Endothelial cell of umbilical vein (primary cell): ENCODE data around the gene TRAPPC3. TPM values are rescaled to one million over a fixed set of nuclear protein-coding genes. Genes with fewer than 3 reads are reported as not detected.

Source experiments
- BruUV-seq: library from RNA; stranded (reverse); fragments of 400-500 nt; replicated peaks from 2 replicates; lab custom pipeline; 2021; lab: Mats Ljungman, UMichigan
- CTCF ChIA-PET: fragments of 300-600, 350-600 bp; sonication (Branson Sonifier 250); formaldehyde crosslinking; loops from one replicate; lab custom pipeline; 2021; ENCODE audit warnings: antibody characterized with exemption, inconsistent platforms; lab: Charles Lee
- POLR2A ChIA-PET: fragments of 300-600, 350-600 bp; sonication (Branson Sonifier 250); formaldehyde crosslinking; loops from one replicate; lab custom pipeline; 2021; ENCODE audit warnings: antibody characterized with exemption, inconsistent platforms; lab: Charles Lee
- DNase-seq: peaks from one replicate; pipeline ENCODE4 v3.0.0-alpha.2; 2011; ENCODE audit warnings: low read depth, low spot score
- FAIRE-seq: peaks from 2 replicates; lab custom pipeline; 2011; peaks lifted over from hg19 to GRCh38; lab: Jason Lieb, UNC
- H2AFZ ChIP-seq: 2 replicates; pipeline ENCODE4 v1.6.0; 2012; ENCODE audit warnings: low read depth, low read length, control low read depth, inconsistent platforms
- H3K27ac ChIP-seq: 2 replicates; pipeline ENCODE4 v1.5.1; 2011; ENCODE audit warnings: low read depth, mild to moderate bottlenecking, control low read depth, low read length, moderate library complexity; ENCODE audit not compliant: insufficient read depth
- H3K27me3 ChIP-seq, 2 experiments: 2 replicates each; pipeline versions ENCODE4 v1.6.0 to v1.6.1; 2011; ENCODE audit warnings: low read length in 2 of 2, mixed read lengths in 1 of 2; ENCODE audit not compliant: control insufficient read depth in 2 of 2, insufficient read depth in 2 of 2
- H3K36me3 ChIP-seq, 2 experiments: 2 replicates in 1 of 2; 3 replicates in 1 of 2; pipeline ENCODE4 v1.5.1; 2011; ENCODE audit warnings: low read length in 2 of 2, mild to moderate bottlenecking in 1 of 2, moderate library complexity in 1 of 2; ENCODE audit not compliant: control insufficient read depth in 2 of 2, insufficient read depth in 2 of 2; ENCODE audit errors: extremely low read depth in 1 of 2
- H3K4me1 ChIP-seq: 3 replicates; pipeline ENCODE4 v1.5.1; 2011; ENCODE audit warnings: mild to moderate bottlenecking, low read length; ENCODE audit not compliant: control insufficient read depth, insufficient read depth; ENCODE audit errors: extremely low read depth
- H3K4me2 ChIP-seq: 2 replicates; pipeline ENCODE4 v1.6.1; 2011; ENCODE audit warnings: low read length, control low read depth, mixed read lengths; ENCODE audit not compliant: insufficient read depth
- H3K4me3 ChIP-seq, 3 experiments: fragments of 200-600 bp in 1 of 3; sonication (generic), shearing (Covaris generic) in 1 of 3; replicated peaks in 1 of 3; 2 replicates each; pipeline ENCODE4 v1.5.1; 2011 to 2016; ENCODE audit warnings: control low read depth in 3 of 3, low read length in 3 of 3, mild to moderate bottlenecking in 2 of 3, inconsistent platforms in 1 of 3, low read depth in 1 of 3, moderate library complexity in 1 of 3; ENCODE audit not compliant: insufficient read depth in 1 of 3
- H3K79me2 ChIP-seq: 2 replicates; pipeline ENCODE4 v1.6.0; 2012; ENCODE audit warnings: low read length, inconsistent platforms; ENCODE audit not compliant: control insufficient read depth, insufficient read depth
- H3K9ac ChIP-seq: replicated peaks from 2 replicates; pipeline ENCODE3; 2011; ENCODE audit warnings: low read length, control low read depth; ENCODE audit not compliant: insufficient read depth; ENCODE audit errors: extremely low read depth
- H3K9me1 ChIP-seq: replicated peaks from 3 replicates; pipeline ENCODE4 v1.6.0; 2011; ENCODE audit warnings: mild to moderate bottlenecking, low read length; ENCODE audit not compliant: control insufficient read depth, insufficient read depth; ENCODE audit errors: extremely low read depth
- H3K9me3 ChIP-seq: replicated peaks from 2 replicates; pipeline ENCODE4 v1.5.1; 2012; ENCODE audit warnings: low read length, inconsistent platforms; ENCODE audit not compliant: control insufficient read depth, insufficient read depth
- H4K20me1 ChIP-seq: replicated peaks from 2 replicates; pipeline ENCODE3; 2011; ENCODE audit warnings: mild to moderate bottlenecking, low read length; ENCODE audit not compliant: control insufficient read depth, insufficient read depth; ENCODE audit errors: extremely low read depth
- EZH2 ChIP-seq: IDR thresholded peaks from 2 replicates; pipeline ENCODE4 v1.6.1; 2012; ENCODE audit warnings: borderline replicate concordance, low read depth, mild to moderate bottlenecking, moderate library complexity, low read length, inconsistent platforms; ENCODE audit not compliant: severe bottlenecking
- FOS ChIP-seq: IDR thresholded peaks from 2 replicates; pipeline ENCODE4 v1.6.1; 2011; ENCODE audit warnings: mild to moderate bottlenecking, low read length, moderate library complexity, borderline replicate concordance; ENCODE audit not compliant: insufficient read depth
- GATA2 ChIP-seq: IDR thresholded peaks from 2 replicates; pipeline ENCODE4 v1.7.0; 2011; ENCODE audit warnings: low read depth, mild to moderate bottlenecking, moderate library complexity, mixed read lengths, low read length; ENCODE audit not compliant: insufficient read length, insufficient read depth
- JUN ChIP-seq: IDR thresholded peaks from 2 replicates; pipeline ENCODE4 v1.6.1; 2011; ENCODE audit warnings: borderline replicate concordance, low read depth; ENCODE audit not compliant: insufficient read length, insufficient read depth
- MYC ChIP-seq: IDR thresholded peaks from one replicate; pipeline ENCODE4 v1.6.1; 2011; ENCODE audit warnings: mild to moderate bottlenecking, low read depth, low read length
- POLR2AphosphoS5 ChIP-seq: IDR thresholded peaks from 2 replicates; pipeline ENCODE4 v1.6.1; 2012; ENCODE audit warnings: low read depth, mild to moderate bottlenecking, control low read depth, low read length, moderate library complexity; ENCODE audit not compliant: insufficient read depth
- dilution Hi-C: fragments of 300-500 bp; cut with MboI; formaldehyde crosslinking; loops from one replicate; pipeline ENCODE4 v1.15.0; 2019; ENCODE audit warnings: low sequenced_read_pairs; ENCODE audit not compliant: extremely low pct_ligation_motif_present
- intact Hi-C: fragments of 100-400 bp; cut with micrococcal nuclease; formaldehyde crosslinking; loops from one replicate; pipeline ENCODE4 v1.10.0; 2022
- polyA plus RNA-seq, 4 experiments: library from polyadenylated mRNA; depleted of rRNA in 3 of 4; stranded (reverse) in 3 of 4; unstranded in 1 of 4; fragments of >200 nt; gene quantifications; 2 replicates each; pipeline versions ENCODE4 v1.2.1 to v1.2.3, GENCODE V29; 2011 to 2012; ENCODE audit warnings: missing spikeins in 1 of 4
- total RNA-seq: library from RNA; stranded (reverse); gene quantifications from 2 replicates; pipeline ENCODE4 v1.2.3, GENCODE V29; 2021
- TF ChIP-seq, protein P1 (sequence below), 2 donors: IDR thresholded peaks; 1 replicate in 1 of 2; 2 replicates in 1 of 2; pipeline ENCODE4 v1.5.1; 2011; ENCODE audit warnings: low read length in 2 of 2, mild to moderate bottlenecking in 2 of 2, moderate library complexity in 2 of 2, control low read depth in 1 of 2, inconsistent platforms in 1 of 2, low read depth in 1 of 2; ENCODE audit not compliant: insufficient read depth in 1 of 2; ENCODE audit errors: extremely low read depth in 1 of 2

TRAPPC3 gene
- total and polyA plus RNA-seq, 2 donors (not counting 3 experiments of a cell fraction or from before 2014, with no cell fraction given): 93.4 to 125 TPM

DNA sequence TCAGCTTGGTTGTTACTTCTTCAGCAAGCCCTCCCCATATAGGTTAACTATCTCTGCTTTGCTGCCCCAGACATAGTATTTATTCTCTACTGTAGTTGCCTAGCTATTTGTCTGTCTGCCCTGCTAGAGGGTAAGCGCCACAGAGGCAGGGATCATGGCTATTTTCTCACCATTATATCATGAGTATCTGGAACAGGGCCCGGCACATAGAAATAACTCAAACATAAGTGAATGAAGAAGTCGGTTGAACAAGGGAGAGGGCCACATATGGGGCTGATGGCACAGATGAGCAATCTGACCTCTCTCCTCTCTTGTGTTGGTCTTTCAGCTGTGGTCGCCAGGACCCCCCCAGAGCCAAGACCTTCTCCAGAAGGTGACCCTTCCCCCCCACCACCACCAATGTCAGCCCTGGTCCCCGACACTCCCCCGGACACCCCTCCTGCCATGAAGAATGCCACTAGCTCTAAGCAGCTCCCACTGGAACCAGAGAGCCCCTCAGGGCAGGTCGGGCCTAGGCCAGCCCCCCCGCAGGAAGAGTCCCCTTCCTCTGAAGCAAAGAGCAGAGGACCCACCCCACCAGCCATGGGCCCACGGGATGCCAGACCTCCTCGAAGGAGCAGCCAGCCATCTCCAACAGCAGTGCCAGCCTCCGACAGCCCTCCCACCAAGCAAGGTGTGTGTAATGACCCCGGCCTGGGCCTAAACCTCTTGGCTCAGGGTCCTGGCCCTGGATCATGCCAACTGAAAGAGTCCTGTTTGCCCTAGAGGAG lies 21.5 kb upstream of the TRAPPC3 start:
- Histone ChIP-seq H2AFZ (no peak overlapping the region), H4K20me1 (peaks cover 4% of the 10 kb centered on the region), H3K79me2 (peaks cover 80% of the 10 kb centered on the region), H3K9me3 (no peaks in the 10 kb centered on the region), H3K4me3 (no peak overlapping the region), H3K36me3 (peaks cover 30 to 57% of the 10 kb centered on the region in 2 experiments), H3K4me2 (no peak overlapping the region), H3K9me1 (no peaks in the 10 kb centered on the region), H3K9ac (no peak overlapping the region), H3K27ac (no peak overlapping the region), H3K27me3 (no peaks in the 10 kb centered on the region), H3K4me1 (peaks cover 19% of the 10 kb centered on the region)
- intact Hi-C loops (no loop called here), dilution Hi-C loops (no loop called here)
- TSS peak; percentile 13 for BruUV-seq
- FAIRE-seq (no peak), DNase-seq (no peak)
- TF ChIP-seq GATA2: no peak
- TF ChIP-seq JUN: no peak
- TF ChIP-seq FOS: no peak
- TF ChIP-seq, protein P1, sequence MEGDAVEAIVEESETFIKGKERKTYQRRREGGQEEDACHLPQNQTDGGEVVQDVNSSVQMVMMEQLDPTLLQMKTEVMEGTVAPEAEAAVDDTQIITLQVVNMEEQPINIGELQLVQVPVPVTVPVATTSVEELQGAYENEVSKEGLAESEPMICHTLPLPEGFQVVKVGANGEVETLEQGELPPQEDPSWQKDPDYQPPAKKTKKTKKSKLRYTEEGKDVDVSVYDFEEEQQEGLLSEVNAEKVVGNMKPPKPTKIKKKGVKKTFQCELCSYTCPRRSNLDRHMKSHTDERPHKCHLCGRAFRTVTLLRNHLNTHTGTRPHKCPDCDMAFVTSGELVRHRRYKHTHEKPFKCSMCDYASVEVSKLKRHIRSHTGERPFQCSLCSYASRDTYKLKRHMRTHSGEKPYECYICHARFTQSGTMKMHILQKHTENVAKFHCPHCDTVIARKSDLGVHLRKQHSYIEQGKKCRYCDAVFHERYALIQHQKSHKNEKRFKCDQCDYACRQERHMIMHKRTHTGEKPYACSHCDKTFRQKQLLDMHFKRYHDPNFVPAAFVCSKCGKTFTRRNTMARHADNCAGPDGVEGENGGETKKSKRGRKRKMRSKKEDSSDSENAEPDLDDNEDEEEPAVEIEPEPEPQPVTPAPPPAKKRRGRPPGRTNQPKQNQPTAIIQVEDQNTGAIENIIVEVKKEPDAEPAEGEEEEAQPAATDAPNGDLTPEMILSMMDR (IDR thresholded peaks at IDR 0.05; ENCODE audit: extremely low read depth in 1 of 2, insufficient read depth in 1 of 2, low read depth in 1 of 2, low read length in 2 of 2): no peak
- no peak for TF ChIP-seq EZH2
- TF ChIP-seq POLR2AphosphoS5: no peak
- no peak for TF ChIP-seq MYC
- POLR2A ChIA-PET: interaction anchor here (0.7 to 2.1 kb wide), 3 partner anchors 10 to 22 kb away, joined by 3 to 10 read pairs (median 7); partner anchors contain the start of gene TRAPPC3
- CTCF ChIA-PET: interaction anchor here (0.6 to 2.9 kb wide), 7 partner anchors 10 to 115 kb away, joined by 3 to 23 read pairs (median 9); partner anchors contain the start of gene TRAPPC3
